H9 (cell line): Measurements from ENCODE around the gene PTCD1. TPM values are rescaled to one million over a fixed set of nuclear protein-coding genes. Genes with fewer than 3 reads are reported as not detected.

ENCODE experiments used
- DNase-seq: peaks from one replicate; pipeline ENCODE4 v3.0.0-alpha.2; 2017
- H2AFZ ChIP-seq: one replicate; pipeline ENCODE4 v1.6.1; 2013; ENCODE audit warnings: mild to moderate bottlenecking, low read length, control low read depth, moderate library complexity
- H2AK5ac ChIP-seq: 2 replicates; pipeline ENCODE4 v1.6.1; 2013; ENCODE audit warnings: low read length, control low read depth, mixed read lengths; ENCODE audit not compliant: insufficient read length
- H2BK120ac ChIP-seq: one replicate; pipeline ENCODE4 v1.6.1; 2013; ENCODE audit warnings: low read depth, mild to moderate bottlenecking, low read length, control low read depth, inconsistent platforms; ENCODE audit not compliant: poor library complexity, severe bottlenecking
- H2BK12ac ChIP-seq: 2 replicates; pipeline ENCODE4 v1.6.1; 2013; ENCODE audit warnings: low read length, control low read depth, mixed read lengths, low read depth; ENCODE audit not compliant: insufficient read length
- H2BK15ac ChIP-seq: 2 replicates; pipeline ENCODE4 v1.6.1; 2013; ENCODE audit warnings: low read depth, low read length, control low read depth
- H2BK20ac ChIP-seq: one replicate; pipeline ENCODE4 v1.6.1; 2013; ENCODE audit warnings: low read depth, mild to moderate bottlenecking, low read length, control low read depth, inconsistent platforms; ENCODE audit not compliant: poor library complexity, severe bottlenecking
- H2BK5ac ChIP-seq: 2 replicates; pipeline ENCODE4 v1.6.1; 2013; ENCODE audit warnings: low read length, control low read depth, mixed read lengths; ENCODE audit not compliant: insufficient read length
- H3K14ac ChIP-seq: 2 replicates; pipeline ENCODE4 v1.6.1; 2013; ENCODE audit warnings: low read length, control low read depth; ENCODE audit not compliant: insufficient read depth
- H3K18ac ChIP-seq: 2 replicates; pipeline ENCODE4 v1.6.1; 2013; ENCODE audit warnings: low read depth, mild to moderate bottlenecking, mixed read lengths, low read length, control low read depth; ENCODE audit not compliant: insufficient read length
- H3K23ac ChIP-seq: 2 replicates; pipeline ENCODE4 v1.6.1; 2013; ENCODE audit warnings: low read length, control low read depth, mixed read lengths, low read depth; ENCODE audit not compliant: insufficient read length
- H3K23me2 ChIP-seq: 2 replicates; pipeline ENCODE4 v1.6.1; 2013; ENCODE audit warnings: low read depth, mild to moderate bottlenecking, mixed read lengths, low read length, control low read depth; ENCODE audit not compliant: insufficient read length, poor library complexity, severe bottlenecking
- H3K27ac ChIP-seq: 2 replicates; pipeline ENCODE4 v1.5.1; 2013; ENCODE audit warnings: low read length, control low read depth, mixed read lengths, low read depth; ENCODE audit not compliant: insufficient read length
- H3K27me3 ChIP-seq: 2 replicates; pipeline ENCODE4 v1.6.1; 2013; ENCODE audit warnings: low read length, control low read depth, inconsistent platforms; ENCODE audit not compliant: insufficient read depth
- H3K4ac ChIP-seq: 2 replicates; pipeline ENCODE4 v1.6.1; 2013; ENCODE audit warnings: low read depth, mild to moderate bottlenecking, control low read depth, inconsistent platforms, low read length, moderate library complexity
- H3K4me1 ChIP-seq: 2 replicates; pipeline ENCODE4 v1.6.1; 2013; ENCODE audit warnings: low read length, control low read depth, inconsistent platforms; ENCODE audit not compliant: insufficient read depth
- H3K4me2 ChIP-seq: 2 replicates; pipeline ENCODE4 v1.6.1; 2013; ENCODE audit warnings: low read length, control low read depth, mixed read lengths; ENCODE audit not compliant: insufficient read length, insufficient read depth
- H3K56ac ChIP-seq: 2 replicates; pipeline ENCODE4 v1.6.1; 2013; ENCODE audit warnings: low read depth, mild to moderate bottlenecking, mixed read lengths, low read length, control low read depth; ENCODE audit not compliant: insufficient read length
- H3K79me1 ChIP-seq: 2 replicates; pipeline ENCODE4 v1.6.1; 2013; ENCODE audit warnings: low read depth, mild to moderate bottlenecking, moderate library complexity, low read length, control low read depth, inconsistent platforms; ENCODE audit not compliant: insufficient read depth, poor library complexity, severe bottlenecking
- H3K79me2 ChIP-seq: 2 replicates; pipeline ENCODE4 v1.6.1; 2013; ENCODE audit warnings: low read length, control low read depth, inconsistent platforms; ENCODE audit not compliant: insufficient read depth
- H3K9ac ChIP-seq: 2 replicates; pipeline ENCODE4 v1.6.1; 2013; ENCODE audit warnings: low read length, control low read depth, mixed read lengths; ENCODE audit not compliant: insufficient read length; ENCODE audit errors: extremely low read depth
- H3K9me3 ChIP-seq: one replicate; pipeline ENCODE4 v1.6.1; 2013; ENCODE audit warnings: low read depth, low read length, inconsistent platforms; ENCODE audit not compliant: control insufficient read depth
- H3T11ph ChIP-seq: one replicate; pipeline ENCODE4 v1.6.1; 2013; ENCODE audit warnings: mild to moderate bottlenecking, low read length, control low read depth, inconsistent platforms
- H4K20me1 ChIP-seq: one replicate; pipeline ENCODE4 v1.6.1; 2013; ENCODE audit not compliant: control insufficient read depth, insufficient read length, insufficient read depth
- H4K5ac ChIP-seq: 2 replicates; pipeline ENCODE4 v1.6.1; 2013; ENCODE audit warnings: low read depth, mild to moderate bottlenecking, mixed read lengths, low read length, control low read depth; ENCODE audit not compliant: insufficient read length
- H4K8ac ChIP-seq: replicated peaks from 2 replicates; pipeline ENCODE4 v1.6.1; 2013; ENCODE audit warnings: low read length, control low read depth, mixed read lengths, low read depth; ENCODE audit not compliant: insufficient read length
- H4K91ac ChIP-seq: 2 replicates; pipeline ENCODE4 v1.6.1; 2013; ENCODE audit warnings: low read depth, mild to moderate bottlenecking, moderate library complexity, mixed read lengths, low read length, control low read depth; ENCODE audit not compliant: insufficient read length
- H3K27ac Mint-ChIP-seq, 3 experiments: 2 replicates in 2 of 3; 3 replicates in 1 of 3; pipeline ENCODE4 v1.8.0; 2020 to 2021; ENCODE audit warnings: mixed read lengths in 3 of 3, mild to moderate bottlenecking in 1 of 3, moderate library complexity in 1 of 3
- H3K27me3 Mint-ChIP-seq: 2 replicates; pipeline ENCODE4 v1.8.0; 2021; ENCODE audit warnings: low read depth, mild to moderate bottlenecking, moderate library complexity, mixed read lengths
- H3K36me3 Mint-ChIP-seq, 3 experiments: 2 replicates in 2 of 3; 3 replicates in 1 of 3; pipeline ENCODE4 v1.8.0; 2020 to 2021; ENCODE audit warnings: low read depth in 3 of 3, mixed read lengths in 3 of 3; ENCODE audit not compliant: insufficient read depth in 1 of 3
- H3K4me1 Mint-ChIP-seq, 2 experiments: 2 replicates each; pipeline ENCODE4 v1.8.0; 2020; ENCODE audit warnings: mixed read lengths in 2 of 2
- H3K4me3 Mint-ChIP-seq, 2 experiments: 2 replicates in 1 of 2; 3 replicates in 1 of 2; pipeline ENCODE4 v1.8.0; 2020 to 2021; ENCODE audit warnings: mild to moderate bottlenecking in 2 of 2, mixed read lengths in 2 of 2, moderate library complexity in 1 of 2
- H3K9me3 Mint-ChIP-seq, 2 experiments: 2 replicates in 1 of 2; 3 replicates in 1 of 2; pipeline ENCODE4 v1.8.0; 2020; ENCODE audit warnings: mild to moderate bottlenecking in 2 of 2, mixed read lengths in 2 of 2, moderate library complexity in 1 of 2
- WGBS: extraction: QIAGEN DNeasy Blood & Tissue Kit; methylation state at CpG from one replicate; pipeline ENCODE4 v1.1.7; 2013; ENCODE audit warnings: missing lambda C conversion rate, low lambda C conversion rate, mixed read lengths; ENCODE audit not compliant: insufficient read length; ENCODE audit errors: extremely low coverage; 5-methylcytosine and 5-hydroxymethylcytosine counted together
- total RNA-seq: library from RNA; stranded (reverse); gene quantifications from 2 replicates; pipeline ENCODE4 v1.2.1, GENCODE V29; 2021
- TF ChIP-seq, protein P1 (sequence below): fragments of 200-600 bp; sonication (generic); conservative IDR thresholded peaks from 3 replicates; pipeline ENCODE4 v1.8.0; 2021; ENCODE audit warnings: antibody characterized with exemption, mild to moderate bottlenecking

The PTCD1 gene
- total RNA-seq, 1 experiment from 2014 or later, result 12.8 TPM

DNA sequence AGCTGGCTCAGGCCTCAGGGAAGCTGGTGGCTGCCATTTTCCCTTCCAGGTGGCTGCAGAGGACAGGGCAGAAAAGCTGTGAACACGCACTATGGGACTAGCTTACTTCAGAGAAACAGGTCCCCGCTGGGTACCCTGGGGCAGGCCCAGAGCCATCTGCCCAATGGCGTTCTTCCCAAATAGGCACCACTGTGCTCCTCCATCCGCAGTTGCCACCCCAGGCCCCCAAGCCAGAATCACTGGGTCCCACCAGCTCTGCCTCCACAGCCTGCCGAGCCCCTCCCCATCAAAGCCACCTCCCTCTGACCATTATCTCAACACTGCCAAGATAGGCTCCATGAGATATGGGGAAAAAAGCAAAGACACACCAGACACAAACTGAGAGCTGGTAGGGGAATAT, 18.4 kb downstream of the PTCD1 start:
- Histone ChIP-seq H2BK12ac (no peak overlapping the region), H3K27ac (no peak overlapping the region), H4K91ac (no peak overlapping the region), H3K4ac (no peak overlapping the region), H3K56ac (no peak overlapping the region), H3K79me2 (no peaks in the 10 kb centered on the region), H3K18ac (no peak overlapping the region), H2BK120ac (no peak overlapping the region), H2BK20ac (no peak overlapping the region), H3K4me2 (no peak overlapping the region), H2BK5ac (no peak overlapping the region), H4K20me1 (peaks cover 3% of the 10 kb centered on the region), H3K9me3 (no peaks in the 10 kb centered on the region), H3K23ac (no peak overlapping the region), H3K79me1 (no peaks in the 10 kb centered on the region), H4K8ac (no peak overlapping the region), H2BK15ac (no peak overlapping the region), H3K9ac (no peak overlapping the region), H3T11ph (no peak overlapping the region), H2AFZ (no peak overlapping the region), H3K14ac (no peak overlapping the region), H3K23me2 (no peaks in the 10 kb centered on the region), H3K27me3 (no peaks in the 10 kb centered on the region), H3K4me1 (no peaks in the 10 kb centered on the region), H2AK5ac (no peak overlapping the region), H4K5ac (no peak overlapping the region)
- Mint-ChIP-seq H3K27ac (0 out of 7 replicates have a peak overlapping the region, but pooled peaks of 2 of the 3 experiments have one; percentile 24 to 74), H3K4me1 (peaks cover 8% of the 10 kb centered on the region in 2 experiments), H3K36me3 (peaks cover 50 to 90% (median 84%) of the 10 kb centered on the region in 3 experiments; a peak in 6 of 7 replicates), H3K27me3 (no peaks in the 10 kb centered on the region), H3K9me3 (0 out of 5 replicates have a peak, but pooled peaks cover 0 to under 1% of the 10 kb centered on the region in 2 experiments), H3K4me3 (no peak overlapping the region; a peak in 1 of 5 replicates)
- DNase-seq, result no peak
- no CpG with 5 or more reads among the region's 5 CpGs for WGBS
- TF ChIP-seq, protein P1, sequence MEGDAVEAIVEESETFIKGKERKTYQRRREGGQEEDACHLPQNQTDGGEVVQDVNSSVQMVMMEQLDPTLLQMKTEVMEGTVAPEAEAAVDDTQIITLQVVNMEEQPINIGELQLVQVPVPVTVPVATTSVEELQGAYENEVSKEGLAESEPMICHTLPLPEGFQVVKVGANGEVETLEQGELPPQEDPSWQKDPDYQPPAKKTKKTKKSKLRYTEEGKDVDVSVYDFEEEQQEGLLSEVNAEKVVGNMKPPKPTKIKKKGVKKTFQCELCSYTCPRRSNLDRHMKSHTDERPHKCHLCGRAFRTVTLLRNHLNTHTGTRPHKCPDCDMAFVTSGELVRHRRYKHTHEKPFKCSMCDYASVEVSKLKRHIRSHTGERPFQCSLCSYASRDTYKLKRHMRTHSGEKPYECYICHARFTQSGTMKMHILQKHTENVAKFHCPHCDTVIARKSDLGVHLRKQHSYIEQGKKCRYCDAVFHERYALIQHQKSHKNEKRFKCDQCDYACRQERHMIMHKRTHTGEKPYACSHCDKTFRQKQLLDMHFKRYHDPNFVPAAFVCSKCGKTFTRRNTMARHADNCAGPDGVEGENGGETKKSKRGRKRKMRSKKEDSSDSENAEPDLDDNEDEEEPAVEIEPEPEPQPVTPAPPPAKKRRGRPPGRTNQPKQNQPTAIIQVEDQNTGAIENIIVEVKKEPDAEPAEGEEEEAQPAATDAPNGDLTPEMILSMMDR, result no peak
